Stomach (tissue), 4 donors: Measurements from ENCODE around the gene CLIP4.

Experiments
- POLR2AphosphoS5 ChIP-seq, 3 donors: sonication (generic); formaldehyde crosslinking; IDR thresholded peaks; one replicate each; pipeline ENCODE4 v1.6.1; 2016; ENCODE audit warnings: antibody characterized with exemption in 3 of 3
- TF ChIP-seq, protein P1 (sequence below), 7 experiments: fragments of 450-650 bp in 4 of 7; fragments of 200-600 bp in 3 of 7; sonication (generic) in 3 of 7; IDR thresholded peaks; one replicate each; pipeline ENCODE4 v1.5.1; 2016 to 2019; ENCODE audit warnings: antibody characterized with exemption in 7 of 7, control low read depth in 2 of 7, mild to moderate bottlenecking in 1 of 7

DNA sequence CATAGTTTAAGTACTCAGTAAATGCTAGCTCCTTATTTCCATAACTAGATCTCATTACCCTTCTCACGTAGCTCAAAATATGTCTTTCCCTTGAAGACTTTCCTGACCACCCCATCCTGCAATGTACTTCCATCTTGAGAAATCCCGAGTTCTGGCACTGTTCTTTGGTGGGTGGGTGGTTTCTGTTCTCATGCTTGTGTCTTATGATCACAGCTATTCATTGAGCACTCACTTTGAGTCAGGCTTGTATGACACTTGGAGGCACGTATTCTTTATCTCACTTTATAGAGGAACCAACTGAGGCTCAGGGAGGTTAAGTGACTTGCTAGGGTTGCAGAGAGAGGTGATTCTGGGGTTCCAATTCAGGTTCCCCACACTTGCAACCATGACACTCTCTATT, 9.0 kb upstream of the CLIP4 start:
- TF ChIP-seq, protein P1, sequence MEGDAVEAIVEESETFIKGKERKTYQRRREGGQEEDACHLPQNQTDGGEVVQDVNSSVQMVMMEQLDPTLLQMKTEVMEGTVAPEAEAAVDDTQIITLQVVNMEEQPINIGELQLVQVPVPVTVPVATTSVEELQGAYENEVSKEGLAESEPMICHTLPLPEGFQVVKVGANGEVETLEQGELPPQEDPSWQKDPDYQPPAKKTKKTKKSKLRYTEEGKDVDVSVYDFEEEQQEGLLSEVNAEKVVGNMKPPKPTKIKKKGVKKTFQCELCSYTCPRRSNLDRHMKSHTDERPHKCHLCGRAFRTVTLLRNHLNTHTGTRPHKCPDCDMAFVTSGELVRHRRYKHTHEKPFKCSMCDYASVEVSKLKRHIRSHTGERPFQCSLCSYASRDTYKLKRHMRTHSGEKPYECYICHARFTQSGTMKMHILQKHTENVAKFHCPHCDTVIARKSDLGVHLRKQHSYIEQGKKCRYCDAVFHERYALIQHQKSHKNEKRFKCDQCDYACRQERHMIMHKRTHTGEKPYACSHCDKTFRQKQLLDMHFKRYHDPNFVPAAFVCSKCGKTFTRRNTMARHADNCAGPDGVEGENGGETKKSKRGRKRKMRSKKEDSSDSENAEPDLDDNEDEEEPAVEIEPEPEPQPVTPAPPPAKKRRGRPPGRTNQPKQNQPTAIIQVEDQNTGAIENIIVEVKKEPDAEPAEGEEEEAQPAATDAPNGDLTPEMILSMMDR (IDR thresholded peaks at IDR 0.05), result no peak
- TF ChIP-seq POLR2AphosphoS5 (IDR thresholded peaks at IDR 0.05), result no peak
